ENCODE data around the gene GP5. TPM values are rescaled to one million over a fixed set of nuclear protein-coding genes. Genes with fewer than 3 reads are reported as not detected.

Gene GP5
- total RNA-seq, 1 experiment from 2014 or later: not detected

DNA sequence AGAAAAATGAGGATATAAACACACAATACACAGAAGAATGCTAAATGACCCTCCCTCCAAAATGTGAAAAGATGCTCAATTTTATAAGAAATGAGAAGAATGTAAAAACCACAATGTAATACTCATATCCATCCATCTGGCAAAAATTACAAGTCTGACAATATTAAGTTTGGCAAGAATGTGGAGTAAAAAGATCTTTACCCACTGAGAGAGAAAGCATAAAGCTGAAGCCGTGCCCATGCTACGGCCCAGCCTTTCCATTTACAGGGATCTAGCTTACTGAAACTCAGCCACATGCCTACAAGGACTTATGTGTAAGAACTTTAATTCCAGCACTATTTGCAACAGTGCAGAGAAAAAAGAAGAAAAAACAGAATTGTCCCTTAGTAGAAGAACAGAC, 44.8 kb upstream of the GP5 start:
- no peaks in the 10 kb centered on the region for H3K79me2 ChIP-seq (ENCODE audit: insufficient read depth, low read length)
- H4K8ac ChIP-seq (replicated peaks; ENCODE audit: insufficient read length, low read depth, low read length): no peak overlapping the region
- H3K4me2 ChIP-seq (ENCODE audit: insufficient read depth, insufficient read length, low read length): no peak overlapping the region
- H3K4me3 Mint-ChIP-seq: no peak overlapping the region
- H2BK12ac ChIP-seq (ENCODE audit: insufficient read length, low read depth, low read length): no peak overlapping the region
- DNase-seq: no peak
- H3K9ac ChIP-seq (ENCODE audit: extremely low read depth, insufficient read length, low read length): no peak overlapping the region
- no peaks in the 10 kb centered on the region for H4K20me1 ChIP-seq (ENCODE audit: control insufficient read depth, insufficient read depth, insufficient read length)
- no CpG with 5 or more reads among the region's 2 CpGs for WGBS (ENCODE audit: extremely low coverage, insufficient read length, low lambda C conversion rate)
- no peak overlapping the region for H2BK20ac ChIP-seq (ENCODE audit: low read depth, low read length, poor library complexity, severe bottlenecking)
- H3K27ac ChIP-seq (ENCODE audit: insufficient read length, low read depth, low read length): no peak overlapping the region
- H2AK5ac ChIP-seq (ENCODE audit: insufficient read length, low read length): no peak overlapping the region
- no peak overlapping the region for H3K18ac ChIP-seq (ENCODE audit: insufficient read length, low read depth, low read length)
- H4K91ac ChIP-seq (ENCODE audit: insufficient read length, low read depth, low read length): no peak overlapping the region
- H3K27me3 Mint-ChIP-seq (ENCODE audit: low read depth): no peaks in the 10 kb centered on the region
- no peak overlapping the region for H3K27ac Mint-ChIP-seq
- no peak overlapping the region for H3K56ac ChIP-seq (ENCODE audit: insufficient read length, low read depth, low read length)
- H3K23ac ChIP-seq (ENCODE audit: insufficient read length, low read depth, low read length): no peak overlapping the region
- no peak overlapping the region for H3T11ph ChIP-seq (ENCODE audit: low read length)
- no peak overlapping the region for H3K4ac ChIP-seq (ENCODE audit: low read depth, low read length)
- H3K4me1 Mint-ChIP-seq: peaks cover 0 to 9% of the 10 kb centered on the region in 2 experiments; a peak in 2 of 4 replicates
- H3K27me3 ChIP-seq (ENCODE audit: insufficient read depth, low read length): no peaks in the 10 kb centered on the region
- no peak overlapping the region for H2BK15ac ChIP-seq (ENCODE audit: low read depth, low read length)
- no peak overlapping the region for H4K5ac ChIP-seq (ENCODE audit: insufficient read length, low read depth, low read length)
- TF ChIP-seq, protein P1, sequence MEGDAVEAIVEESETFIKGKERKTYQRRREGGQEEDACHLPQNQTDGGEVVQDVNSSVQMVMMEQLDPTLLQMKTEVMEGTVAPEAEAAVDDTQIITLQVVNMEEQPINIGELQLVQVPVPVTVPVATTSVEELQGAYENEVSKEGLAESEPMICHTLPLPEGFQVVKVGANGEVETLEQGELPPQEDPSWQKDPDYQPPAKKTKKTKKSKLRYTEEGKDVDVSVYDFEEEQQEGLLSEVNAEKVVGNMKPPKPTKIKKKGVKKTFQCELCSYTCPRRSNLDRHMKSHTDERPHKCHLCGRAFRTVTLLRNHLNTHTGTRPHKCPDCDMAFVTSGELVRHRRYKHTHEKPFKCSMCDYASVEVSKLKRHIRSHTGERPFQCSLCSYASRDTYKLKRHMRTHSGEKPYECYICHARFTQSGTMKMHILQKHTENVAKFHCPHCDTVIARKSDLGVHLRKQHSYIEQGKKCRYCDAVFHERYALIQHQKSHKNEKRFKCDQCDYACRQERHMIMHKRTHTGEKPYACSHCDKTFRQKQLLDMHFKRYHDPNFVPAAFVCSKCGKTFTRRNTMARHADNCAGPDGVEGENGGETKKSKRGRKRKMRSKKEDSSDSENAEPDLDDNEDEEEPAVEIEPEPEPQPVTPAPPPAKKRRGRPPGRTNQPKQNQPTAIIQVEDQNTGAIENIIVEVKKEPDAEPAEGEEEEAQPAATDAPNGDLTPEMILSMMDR (conservative IDR thresholded peaks at IDR 0.05): no peak
- H3K9me3 ChIP-seq (ENCODE audit: control insufficient read depth, low read depth, low read length): no peaks in the 10 kb centered on the region
- H3K14ac ChIP-seq (ENCODE audit: insufficient read depth, low read length): no peak overlapping the region
- no peaks in the 10 kb centered on the region for H3K79me1 ChIP-seq (ENCODE audit: insufficient read depth, low read depth, low read length, poor library complexity, severe bottlenecking)
- no peaks in the 10 kb centered on the region for H3K23me2 ChIP-seq (ENCODE audit: insufficient read length, low read depth, low read length, poor library complexity, severe bottlenecking)
- H3K9me3 Mint-ChIP-seq: no peaks in the 10 kb centered on the region
- H2AFZ ChIP-seq (ENCODE audit: low read length): no peak overlapping the region
- peaks cover 12 to 66% (median 64%) of the 10 kb centered on the region in 3 experiments; a peak in 6 of 7 replicates for H3K36me3 Mint-ChIP-seq (ENCODE audit: insufficient read depth in 1 of 3, low read depth in 3 of 3)
- H2BK120ac ChIP-seq (ENCODE audit: low read depth, low read length, poor library complexity, severe bottlenecking): no peak overlapping the region
- H3K4me1 ChIP-seq (ENCODE audit: insufficient read depth, low read length): no peaks in the 10 kb centered on the region
- no peak overlapping the region for H2BK5ac ChIP-seq (ENCODE audit: insufficient read length, low read length)

All from H9 (cell line).